H9 (cell line): ENCODE data around the gene ATP8A2. TPM values are rescaled to one million over a fixed set of nuclear protein-coding genes. Genes with fewer than 3 reads are reported as not detected.

Experiments
- DNase-seq: peaks from one replicate; pipeline ENCODE4 v3.0.0-alpha.2; 2017
- H2AFZ ChIP-seq: one replicate; pipeline ENCODE4 v1.6.1; 2013; ENCODE audit warnings: mild to moderate bottlenecking, low read length, control low read depth, moderate library complexity
- H2AK5ac ChIP-seq: 2 replicates; pipeline ENCODE4 v1.6.1; 2013; ENCODE audit warnings: low read length, control low read depth, mixed read lengths; ENCODE audit not compliant: insufficient read length
- H2BK120ac ChIP-seq: one replicate; pipeline ENCODE4 v1.6.1; 2013; ENCODE audit warnings: low read depth, mild to moderate bottlenecking, low read length, control low read depth, inconsistent platforms; ENCODE audit not compliant: poor library complexity, severe bottlenecking
- H2BK12ac ChIP-seq: 2 replicates; pipeline ENCODE4 v1.6.1; 2013; ENCODE audit warnings: low read length, control low read depth, mixed read lengths, low read depth; ENCODE audit not compliant: insufficient read length
- H2BK15ac ChIP-seq: 2 replicates; pipeline ENCODE4 v1.6.1; 2013; ENCODE audit warnings: low read depth, low read length, control low read depth
- H2BK20ac ChIP-seq: one replicate; pipeline ENCODE4 v1.6.1; 2013; ENCODE audit warnings: low read depth, mild to moderate bottlenecking, low read length, control low read depth, inconsistent platforms; ENCODE audit not compliant: poor library complexity, severe bottlenecking
- H2BK5ac ChIP-seq: 2 replicates; pipeline ENCODE4 v1.6.1; 2013; ENCODE audit warnings: low read length, control low read depth, mixed read lengths; ENCODE audit not compliant: insufficient read length
- H3K14ac ChIP-seq: 2 replicates; pipeline ENCODE4 v1.6.1; 2013; ENCODE audit warnings: low read length, control low read depth; ENCODE audit not compliant: insufficient read depth
- H3K18ac ChIP-seq: 2 replicates; pipeline ENCODE4 v1.6.1; 2013; ENCODE audit warnings: low read depth, mild to moderate bottlenecking, mixed read lengths, low read length, control low read depth; ENCODE audit not compliant: insufficient read length
- H3K23ac ChIP-seq: 2 replicates; pipeline ENCODE4 v1.6.1; 2013; ENCODE audit warnings: low read length, control low read depth, mixed read lengths, low read depth; ENCODE audit not compliant: insufficient read length
- H3K23me2 ChIP-seq: 2 replicates; pipeline ENCODE4 v1.6.1; 2013; ENCODE audit warnings: low read depth, mild to moderate bottlenecking, mixed read lengths, low read length, control low read depth; ENCODE audit not compliant: insufficient read length, poor library complexity, severe bottlenecking
- H3K27ac ChIP-seq: 2 replicates; pipeline ENCODE4 v1.5.1; 2013; ENCODE audit warnings: low read length, control low read depth, mixed read lengths, low read depth; ENCODE audit not compliant: insufficient read length
- H3K27me3 ChIP-seq: 2 replicates; pipeline ENCODE4 v1.6.1; 2013; ENCODE audit warnings: low read length, control low read depth, inconsistent platforms; ENCODE audit not compliant: insufficient read depth
- H3K4ac ChIP-seq: 2 replicates; pipeline ENCODE4 v1.6.1; 2013; ENCODE audit warnings: low read depth, mild to moderate bottlenecking, control low read depth, inconsistent platforms, low read length, moderate library complexity
- H3K4me1 ChIP-seq: 2 replicates; pipeline ENCODE4 v1.6.1; 2013; ENCODE audit warnings: low read length, control low read depth, inconsistent platforms; ENCODE audit not compliant: insufficient read depth
- H3K4me2 ChIP-seq: 2 replicates; pipeline ENCODE4 v1.6.1; 2013; ENCODE audit warnings: low read length, control low read depth, mixed read lengths; ENCODE audit not compliant: insufficient read length, insufficient read depth
- H3K56ac ChIP-seq: 2 replicates; pipeline ENCODE4 v1.6.1; 2013; ENCODE audit warnings: low read depth, mild to moderate bottlenecking, mixed read lengths, low read length, control low read depth; ENCODE audit not compliant: insufficient read length
- H3K79me1 ChIP-seq: 2 replicates; pipeline ENCODE4 v1.6.1; 2013; ENCODE audit warnings: low read depth, mild to moderate bottlenecking, moderate library complexity, low read length, control low read depth, inconsistent platforms; ENCODE audit not compliant: insufficient read depth, poor library complexity, severe bottlenecking
- H3K79me2 ChIP-seq: 2 replicates; pipeline ENCODE4 v1.6.1; 2013; ENCODE audit warnings: low read length, control low read depth, inconsistent platforms; ENCODE audit not compliant: insufficient read depth
- H3K9ac ChIP-seq: 2 replicates; pipeline ENCODE4 v1.6.1; 2013; ENCODE audit warnings: low read length, control low read depth, mixed read lengths; ENCODE audit not compliant: insufficient read length; ENCODE audit errors: extremely low read depth
- H3K9me3 ChIP-seq: one replicate; pipeline ENCODE4 v1.6.1; 2013; ENCODE audit warnings: low read depth, low read length, inconsistent platforms; ENCODE audit not compliant: control insufficient read depth
- H3T11ph ChIP-seq: one replicate; pipeline ENCODE4 v1.6.1; 2013; ENCODE audit warnings: mild to moderate bottlenecking, low read length, control low read depth, inconsistent platforms
- H4K20me1 ChIP-seq: one replicate; pipeline ENCODE4 v1.6.1; 2013; ENCODE audit not compliant: control insufficient read depth, insufficient read length, insufficient read depth
- H4K5ac ChIP-seq: 2 replicates; pipeline ENCODE4 v1.6.1; 2013; ENCODE audit warnings: low read depth, mild to moderate bottlenecking, mixed read lengths, low read length, control low read depth; ENCODE audit not compliant: insufficient read length
- H4K8ac ChIP-seq: replicated peaks from 2 replicates; pipeline ENCODE4 v1.6.1; 2013; ENCODE audit warnings: low read length, control low read depth, mixed read lengths, low read depth; ENCODE audit not compliant: insufficient read length
- H4K91ac ChIP-seq: 2 replicates; pipeline ENCODE4 v1.6.1; 2013; ENCODE audit warnings: low read depth, mild to moderate bottlenecking, moderate library complexity, mixed read lengths, low read length, control low read depth; ENCODE audit not compliant: insufficient read length
- H3K27ac Mint-ChIP-seq, 3 experiments: 2 replicates in 2 of 3; 3 replicates in 1 of 3; pipeline ENCODE4 v1.8.0; 2020 to 2021; ENCODE audit warnings: mixed read lengths in 3 of 3, mild to moderate bottlenecking in 1 of 3, moderate library complexity in 1 of 3
- H3K27me3 Mint-ChIP-seq: 2 replicates; pipeline ENCODE4 v1.8.0; 2021; ENCODE audit warnings: low read depth, mild to moderate bottlenecking, moderate library complexity, mixed read lengths
- H3K36me3 Mint-ChIP-seq, 3 experiments: 2 replicates in 2 of 3; 3 replicates in 1 of 3; pipeline ENCODE4 v1.8.0; 2020 to 2021; ENCODE audit warnings: low read depth in 3 of 3, mixed read lengths in 3 of 3; ENCODE audit not compliant: insufficient read depth in 1 of 3
- H3K4me1 Mint-ChIP-seq, 2 experiments: 2 replicates each; pipeline ENCODE4 v1.8.0; 2020; ENCODE audit warnings: mixed read lengths in 2 of 2
- H3K4me3 Mint-ChIP-seq, 2 experiments: 2 replicates in 1 of 2; 3 replicates in 1 of 2; pipeline ENCODE4 v1.8.0; 2020 to 2021; ENCODE audit warnings: mild to moderate bottlenecking in 2 of 2, mixed read lengths in 2 of 2, moderate library complexity in 1 of 2
- H3K9me3 Mint-ChIP-seq, 2 experiments: 2 replicates in 1 of 2; 3 replicates in 1 of 2; pipeline ENCODE4 v1.8.0; 2020; ENCODE audit warnings: mild to moderate bottlenecking in 2 of 2, mixed read lengths in 2 of 2, moderate library complexity in 1 of 2
- WGBS: extraction: QIAGEN DNeasy Blood & Tissue Kit; methylation state at CpG from one replicate; pipeline ENCODE4 v1.1.7; 2013; ENCODE audit warnings: missing lambda C conversion rate, low lambda C conversion rate, mixed read lengths; ENCODE audit not compliant: insufficient read length; ENCODE audit errors: extremely low coverage; 5-methylcytosine and 5-hydroxymethylcytosine counted together
- total RNA-seq: library from RNA; stranded (reverse); gene quantifications from 2 replicates; pipeline ENCODE4 v1.2.1, GENCODE V29; 2021
- TF ChIP-seq, protein P1 (sequence below): fragments of 200-600 bp; sonication (generic); conservative IDR thresholded peaks from 3 replicates; pipeline ENCODE4 v1.8.0; 2021; ENCODE audit warnings: antibody characterized with exemption, mild to moderate bottlenecking

The ATP8A2 gene
- total RNA-seq, 1 experiment from 2014 or later, result 18.2 TPM

DNA sequence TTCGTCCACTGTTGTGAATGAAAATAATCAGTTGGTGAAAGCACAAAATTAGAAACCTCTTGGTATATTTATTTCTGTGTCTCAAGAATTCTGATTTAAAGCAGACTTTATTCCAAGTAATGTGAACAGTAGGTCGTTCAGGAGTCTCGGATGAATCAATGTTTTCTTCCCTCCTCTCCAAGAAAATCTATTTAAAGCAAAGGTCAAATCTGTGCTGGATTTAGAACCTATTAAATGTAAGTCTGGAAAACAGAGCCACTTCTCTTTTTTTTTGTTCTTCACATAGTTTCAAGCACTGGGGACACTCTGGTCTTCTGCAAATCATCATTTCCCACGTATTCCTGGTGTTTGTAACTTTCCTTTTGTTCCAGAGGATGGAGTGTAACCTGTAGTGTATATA lies 312.7 kb downstream of the ATP8A2 start:
- H3T11ph ChIP-seq, result no peak overlapping the region
- H3K9me3 Mint-ChIP-seq, result peaks cover 0 to 3% of the 10 kb centered on the region in 2 experiments; a peak in 1 of 5 replicates
- H3K4me3 Mint-ChIP-seq, result no peak overlapping the region
- no peaks in the 10 kb centered on the region for H3K27me3 Mint-ChIP-seq
- no peaks in the 10 kb centered on the region for H3K9me3 ChIP-seq
- no peak for DNase-seq
- H3K4ac ChIP-seq, result no peak overlapping the region
- no peak overlapping the region for H3K14ac ChIP-seq
- no peaks in the 10 kb centered on the region for H3K23me2 ChIP-seq
- H3K18ac ChIP-seq, result no peak overlapping the region
- no peak overlapping the region for H2BK20ac ChIP-seq
- no peak overlapping the region for H3K4me2 ChIP-seq
- no peaks in the 10 kb centered on the region for H3K79me1 ChIP-seq
- H2AK5ac ChIP-seq, result no peak overlapping the region
- H3K4me1 Mint-ChIP-seq, result no peaks in the 10 kb centered on the region
- H3K4me1 ChIP-seq, result no peaks in the 10 kb centered on the region
- H4K5ac ChIP-seq, result no peak overlapping the region
- no peaks in the 10 kb centered on the region for H3K79me2 ChIP-seq
- H2BK5ac ChIP-seq, result no peak overlapping the region
- no peak overlapping the region for H3K23ac ChIP-seq
- H3K56ac ChIP-seq, result no peak overlapping the region
- H3K36me3 Mint-ChIP-seq, result no peaks in the 10 kb centered on the region
- WGBS, result no CpG with 5 or more reads among the region's 4 CpGs
- no peak overlapping the region for H4K91ac ChIP-seq
- no peaks in the 10 kb centered on the region for H3K27me3 ChIP-seq
- no peak overlapping the region for H4K8ac ChIP-seq
- no peak overlapping the region for H2AFZ ChIP-seq
- TF ChIP-seq, protein P1, sequence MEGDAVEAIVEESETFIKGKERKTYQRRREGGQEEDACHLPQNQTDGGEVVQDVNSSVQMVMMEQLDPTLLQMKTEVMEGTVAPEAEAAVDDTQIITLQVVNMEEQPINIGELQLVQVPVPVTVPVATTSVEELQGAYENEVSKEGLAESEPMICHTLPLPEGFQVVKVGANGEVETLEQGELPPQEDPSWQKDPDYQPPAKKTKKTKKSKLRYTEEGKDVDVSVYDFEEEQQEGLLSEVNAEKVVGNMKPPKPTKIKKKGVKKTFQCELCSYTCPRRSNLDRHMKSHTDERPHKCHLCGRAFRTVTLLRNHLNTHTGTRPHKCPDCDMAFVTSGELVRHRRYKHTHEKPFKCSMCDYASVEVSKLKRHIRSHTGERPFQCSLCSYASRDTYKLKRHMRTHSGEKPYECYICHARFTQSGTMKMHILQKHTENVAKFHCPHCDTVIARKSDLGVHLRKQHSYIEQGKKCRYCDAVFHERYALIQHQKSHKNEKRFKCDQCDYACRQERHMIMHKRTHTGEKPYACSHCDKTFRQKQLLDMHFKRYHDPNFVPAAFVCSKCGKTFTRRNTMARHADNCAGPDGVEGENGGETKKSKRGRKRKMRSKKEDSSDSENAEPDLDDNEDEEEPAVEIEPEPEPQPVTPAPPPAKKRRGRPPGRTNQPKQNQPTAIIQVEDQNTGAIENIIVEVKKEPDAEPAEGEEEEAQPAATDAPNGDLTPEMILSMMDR, result no peak
- H2BK12ac ChIP-seq, result no peak overlapping the region
- no peak overlapping the region; a peak in 1 of 7 replicates for H3K27ac Mint-ChIP-seq
- no peaks in the 10 kb centered on the region for H4K20me1 ChIP-seq
- H3K27ac ChIP-seq, result no peak overlapping the region
- H2BK120ac ChIP-seq, result no peak overlapping the region
- H3K9ac ChIP-seq, result no peak overlapping the region
- H2BK15ac ChIP-seq, result no peak overlapping the region
